ENCODE data around the gene RAB38.

GRCh38 chr11:88202498-88202897 is 27.3 kb upstream of the RAB38 start:
- TF ChIP-seq CTCF (IDR thresholded peaks at IDR 0.05; ENCODE audit: borderline replicate concordance, extremely low read depth, low read length, poor library complexity, severe bottlenecking), result no peak
- TF ChIP-seq EZH2 (IDR thresholded peaks at IDR 0.05; ENCODE audit: borderline replicate concordance, low read depth, low read length, severe bottlenecking), result no peak
